ES-I3 (cell line): ENCODE measurements around the gene DRAM1.

ENCODE experiments used
- H3K36me3 ChIP-seq: 2 replicates; pipeline ENCODE4 v1.6.1; 2013; ENCODE audit warnings: mild to moderate bottlenecking, low read length, control low read depth, moderate library complexity; ENCODE audit not compliant: insufficient read depth
- H3K4me1 ChIP-seq: 2 replicates; pipeline ENCODE4 v1.6.1; 2013; ENCODE audit warnings: mild to moderate bottlenecking, control low read depth, low read length; ENCODE audit not compliant: insufficient read depth
- H3K9ac ChIP-seq: 2 replicates; pipeline ENCODE4 v1.6.1; 2013; ENCODE audit warnings: low read depth, mild to moderate bottlenecking, low read length, moderate library complexity
- H3K9me3 ChIP-seq: 2 replicates; pipeline ENCODE4 v1.6.1; 2013; ENCODE audit warnings: mild to moderate bottlenecking, low read length, moderate library complexity; ENCODE audit not compliant: control insufficient read depth, insufficient read depth

Gene DRAM1

GRCh38 chr12:101876861-101877805 is at the start of gene DRAM1:
TSS of gene DRAM1 (plus strand) at chr12:101877580. CDS start at chr12:101877790, 210 bp downstream.
- Histone ChIP-seq H3K9ac (peak within 1 kb of the TSS; percentile 90), H3K4me1 (no peaks in the 10 kb centered on the region), H3K9me3 (no peaks in the 10 kb centered on the region), H3K36me3 (no peaks in the 10 kb centered on the region)

- no peaks in the 10 kb centered on the region for H3K36me3 ChIP-seq
- peaks cover 21% of the 10 kb centered on the region for H3K4me1 ChIP-seq
- H3K9ac ChIP-seq = no peak overlapping the region
- H3K9me3 ChIP-seq = no peaks in the 10 kb centered on the region
Measured at GRCh38 chr12:101828463-101829196, 48.8 kb upstream of the DRAM1 start.

- Histone ChIP-seq H3K9ac (peak overlapping the region; percentile 80), H3K36me3 (no peaks in the 10 kb centered on the region), H3K9me3 (no peaks in the 10 kb centered on the region), H3K4me1 (peaks cover 12% of the 10 kb centered on the region)
Measured at GRCh38 chr12:101829639-101830366, 47.6 kb upstream of the DRAM1 start.

- Histone ChIP-seq H3K9ac (peak within 1 kb of the TSS; percentile 80), H3K4me1 (peaks cover 8% of the 10 kb centered on the region), H3K36me3 (no peaks in the 10 kb centered on the region), H3K9me3 (no peaks in the 10 kb centered on the region)
Measured at GRCh38 chr12:101830367-101831325, 46.7 kb upstream of the DRAM1 start, which contains the start of gene GNPTAB. TSS of gene GNPTAB (minus strand) at chr12:101830959. CDS start at chr12:101830675, 284 bp downstream.

GRCh38 chr12:101832030-101832429 is 45.4 kb upstream of the DRAM1 start:
- Histone ChIP-seq H3K9ac (no peak overlapping the region), H3K9me3 (no peaks in the 10 kb centered on the region), H3K4me1 (no peaks in the 10 kb centered on the region), H3K36me3 (no peaks in the 10 kb centered on the region)

GRCh38 chr12:101838628-101839323 is 38.6 kb upstream of the DRAM1 start:
- Histone ChIP-seq H3K9ac (no peak overlapping the region), H3K4me1 (no peaks in the 10 kb centered on the region), H3K36me3 (no peaks in the 10 kb centered on the region), H3K9me3 (no peaks in the 10 kb centered on the region)

- no peak overlapping the region for H3K9ac ChIP-seq
- H3K9me3 ChIP-seq = no peaks in the 10 kb centered on the region
- no peaks in the 10 kb centered on the region for H3K4me1 ChIP-seq
- no peaks in the 10 kb centered on the region for H3K36me3 ChIP-seq
Measured at GRCh38 chr12:101839324-101840283, 37.8 kb upstream of the DRAM1 start.

- Histone ChIP-seq H3K9ac (no peak overlapping the region), H3K36me3 (no peaks in the 10 kb centered on the region), H3K4me1 (no peaks in the 10 kb centered on the region), H3K9me3 (no peaks in the 10 kb centered on the region)
Measured at GRCh38 chr12:101841069-101841468, 36.3 kb upstream of the DRAM1 start.

GRCh38 chr12:101845137-101845711 is 32.2 kb upstream of the DRAM1 start:
- Histone ChIP-seq H3K9ac (no peak overlapping the region), H3K36me3 (no peaks in the 10 kb centered on the region), H3K9me3 (no peaks in the 10 kb centered on the region), H3K4me1 (no peaks in the 10 kb centered on the region)

- Histone ChIP-seq H3K9me3 (no peaks in the 10 kb centered on the region), H3K36me3 (no peaks in the 10 kb centered on the region)
Measured at GRCh38 chr12:101847325-101847724, 30.1 kb upstream of the DRAM1 start.

GRCh38 chr12:101850199-101850598 is 27.2 kb upstream of the DRAM1 start:
- H3K9me3 ChIP-seq = no peaks in the 10 kb centered on the region
- no peak overlapping the region for H3K9ac ChIP-seq
- H3K36me3 ChIP-seq = no peaks in the 10 kb centered on the region
- H3K4me1 ChIP-seq = no peaks in the 10 kb centered on the region

More at GRCh38 chr12:101847325-101847724, 30.1 kb upstream of the DRAM1 start:
- H3K4me1 ChIP-seq = no peaks in the 10 kb centered on the region
- H3K9ac ChIP-seq = no peak overlapping the region

- Histone ChIP-seq H3K9me3 (no peaks in the 10 kb centered on the region), H3K4me1 (no peaks in the 10 kb centered on the region)
Measured at GRCh38 chr12:101852998-101853397, 24.4 kb upstream of the DRAM1 start.

More at GRCh38 chr12:101852998-101853397, 24.4 kb upstream of the DRAM1 start:
- Histone ChIP-seq H3K36me3 (no peaks in the 10 kb centered on the region), H3K9ac (no peak overlapping the region)
